NT2/D1 (cell line): ENCODE results near the gene KIAA0319L.
A peak's percentile ranks its signal among the peaks of the same experiment; 100 is the strongest.

Experiments used
- DNase-seq: peaks from one replicate; pipeline ENCODE4 v3.0.0-alpha.2; 2011; ENCODE audit warnings: low read depth, low spot score
- H3K27me3 ChIP-seq: 2 replicates; pipeline ENCODE4 v1.6.0; 2011; ENCODE audit warnings: mild to moderate bottlenecking; ENCODE audit not compliant: insufficient read length, insufficient read depth
- H3K36me3 ChIP-seq: 2 replicates; pipeline ENCODE4 v1.6.1; 2011; ENCODE audit warnings: mild to moderate bottlenecking, low read length, mixed read lengths; ENCODE audit not compliant: insufficient read depth, insufficient read length
- H3K4me1 ChIP-seq: 2 replicates; pipeline ENCODE4 v1.5.1; 2011; ENCODE audit not compliant: insufficient read depth, insufficient read length
- H3K4me3 ChIP-seq: 2 replicates; pipeline ENCODE4 v1.5.1; 2011; ENCODE audit warnings: low read depth; ENCODE audit not compliant: insufficient read length
- H3K9ac ChIP-seq: 2 replicates; pipeline ENCODE4 v1.6.0; 2011; ENCODE audit warnings: low read depth; ENCODE audit not compliant: insufficient read length
- H3K9me3 ChIP-seq: 2 replicates; pipeline ENCODE4 v1.5.1; 2011; ENCODE audit warnings: mild to moderate bottlenecking, low read length; ENCODE audit not compliant: insufficient read depth
- SUZ12 ChIP-seq: IDR thresholded peaks from 2 replicates; pipeline ENCODE4 v1.6.1; 2011; ENCODE audit not compliant: insufficient read length, insufficient read depth; ENCODE audit errors: extremely low read depth
- YY1 ChIP-seq: IDR thresholded peaks from 2 replicates; pipeline ENCODE4 v1.6.1; 2011; ENCODE audit not compliant: insufficient read length, insufficient read depth
- ZNF274 ChIP-seq: IDR thresholded peaks from 2 replicates; pipeline ENCODE4 v1.6.1; 2011; ENCODE audit warnings: mild to moderate bottlenecking, low read depth, low read length

KIAA0319L gene

DNA sequence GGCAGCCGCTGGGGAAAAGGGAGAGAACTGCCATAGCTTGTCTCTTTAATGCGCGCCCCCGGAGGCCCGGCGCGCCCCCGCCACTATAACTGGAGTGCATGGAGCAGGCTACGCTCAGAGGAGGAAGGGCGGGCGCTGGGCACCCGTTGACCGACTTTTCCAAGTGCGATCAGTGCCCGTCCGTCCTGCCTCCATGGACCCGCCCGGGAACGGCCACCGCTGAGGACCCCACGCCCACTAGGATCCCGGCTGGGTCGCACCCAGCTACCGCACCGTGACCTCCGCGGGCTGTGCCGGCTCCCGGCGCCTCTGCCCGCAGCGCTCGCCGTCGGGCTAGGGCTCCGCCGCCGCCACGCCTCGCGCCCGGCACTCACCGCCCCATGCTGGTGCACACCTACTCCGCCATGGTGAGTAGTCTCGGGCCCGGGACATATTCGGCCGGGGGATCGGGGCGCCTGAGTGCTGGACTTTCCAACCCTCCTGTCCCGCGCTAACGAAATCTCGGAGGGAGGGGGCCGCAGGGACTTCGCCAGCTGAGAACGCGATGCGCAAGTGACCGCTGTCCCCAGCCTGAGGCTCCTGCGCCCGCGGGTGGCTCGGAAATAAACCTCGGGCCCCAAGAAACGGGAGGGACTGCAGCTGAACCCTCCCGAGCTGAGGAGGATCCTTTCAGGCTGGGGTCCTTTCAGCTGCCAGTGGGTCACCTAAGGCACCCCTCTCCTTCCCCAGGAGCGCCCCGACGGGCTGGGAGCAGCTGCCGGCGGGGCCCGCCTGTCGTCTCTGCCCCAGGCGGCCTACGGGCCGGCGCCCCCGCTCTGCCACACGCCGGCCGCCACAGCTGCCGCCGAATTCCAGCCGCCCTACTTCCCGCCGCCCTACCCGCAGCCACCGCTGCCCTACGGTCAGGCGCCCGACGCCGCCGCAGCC lies 16.3 kb upstream of the KIAA0319L start, which contains the start of gene TFAP2E:
TSS of gene TFAP2E (plus strand) at position 117 of the 927 bp plus-strand sequence. CDS start at position 381, 264 bp downstream.
- H3K4me1 ChIP-seq = peaks cover 17% of the 10 kb centered on the region
- H3K9ac ChIP-seq = peak within 1 kb of the TSS; percentile 74
- H3K9me3 ChIP-seq = no peaks in the 10 kb centered on the region
- H3K27me3 ChIP-seq = peaks cover 77% of the 10 kb centered on the region
- no peak for DNase-seq
- TF ChIP-seq YY1 (no peak), SUZ12 (peak; percentile 65)
- peak within 1 kb of the TSS; percentile 70 for H3K4me3 ChIP-seq
- no peaks in the 10 kb centered on the region for H3K36me3 ChIP-seq

DNA sequence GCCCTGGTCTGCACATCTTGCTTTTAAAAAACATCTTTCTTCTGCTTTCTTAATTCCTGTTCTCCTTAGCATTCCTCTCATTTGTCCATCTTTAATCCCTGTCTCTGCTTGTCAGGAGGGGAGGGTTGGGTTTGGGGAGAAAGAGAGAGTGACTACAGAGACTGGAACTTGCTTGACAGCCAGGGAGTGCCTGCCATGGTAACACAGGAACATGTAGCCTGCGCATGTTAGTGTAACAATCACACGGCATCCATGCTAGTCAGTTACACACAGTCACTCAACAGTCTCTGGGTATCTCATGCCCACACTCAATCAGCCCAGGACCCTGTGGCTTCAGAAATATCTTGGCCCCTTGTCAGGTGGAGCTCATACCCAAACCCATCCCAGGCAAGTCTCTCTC lies 15.1 kb upstream of the KIAA0319L start:
- Histone ChIP-seq H3K9me3 (no peaks in the 10 kb centered on the region), H3K4me1 (peaks cover 18% of the 10 kb centered on the region), H3K9ac (no peak overlapping the region), H3K27me3 (peaks cover 72% of the 10 kb centered on the region), H3K36me3 (no peaks in the 10 kb centered on the region), H3K4me3 (no peak overlapping the region)
- TF ChIP-seq YY1 (no peak), ZNF274 (no peak), SUZ12 (no peak)
- no peak for DNase-seq

DNA sequence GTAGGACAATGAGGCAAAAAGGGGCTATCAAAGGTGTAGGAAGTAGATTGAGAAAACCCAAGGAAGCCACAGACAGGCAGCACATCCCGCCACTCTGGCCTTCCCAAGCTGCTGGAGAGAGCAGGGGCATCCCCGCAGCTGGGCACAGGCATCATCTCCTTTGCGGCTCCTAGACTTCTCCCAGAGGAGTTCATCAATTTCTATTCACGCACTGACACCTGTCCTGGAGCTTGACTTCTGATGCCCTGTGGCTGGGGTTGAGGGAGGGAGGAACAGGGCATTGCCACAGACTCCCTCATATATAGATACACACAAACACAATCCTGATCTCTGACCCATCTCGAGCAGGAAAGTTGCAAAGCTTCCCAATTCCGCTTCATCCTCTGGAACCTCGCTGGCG lies 14.1 kb upstream of the KIAA0319L start:
- TF ChIP-seq ZNF274 = no peak
- Histone ChIP-seq H3K9ac (no peak overlapping the region), H3K4me3 (no peak overlapping the region), H3K4me1 (peaks cover 17% of the 10 kb centered on the region), H3K9me3 (no peaks in the 10 kb centered on the region), H3K36me3 (peaks cover 10% of the 10 kb centered on the region), H3K27me3 (peaks cover 63% of the 10 kb centered on the region)
- DNase-seq = no peak

DNA sequence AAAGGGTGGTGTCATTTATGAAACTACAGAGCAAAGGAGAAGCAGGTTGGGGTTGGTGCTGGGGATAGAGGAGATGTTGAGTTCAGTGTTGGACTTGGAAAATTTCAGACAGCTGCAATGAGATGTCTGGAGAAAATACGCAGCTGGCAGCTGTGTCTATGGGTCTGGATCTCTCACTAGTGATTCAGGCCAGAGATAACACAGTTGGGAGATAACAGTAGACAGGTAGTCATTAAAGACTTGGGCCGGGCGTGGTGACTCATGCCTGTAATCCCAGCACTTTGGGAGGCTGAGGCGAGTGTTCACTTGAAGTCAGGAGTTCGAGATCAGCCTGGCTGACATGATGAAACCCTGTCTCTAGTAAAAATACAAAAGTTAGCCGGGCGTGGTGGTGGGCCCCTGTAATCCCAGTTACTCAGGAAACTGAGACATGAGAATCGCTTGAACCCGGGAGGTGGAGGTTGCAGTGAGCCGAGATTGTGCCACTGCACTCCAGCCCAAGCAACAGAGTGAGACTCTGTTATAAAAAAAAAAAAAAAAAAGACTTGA lies 13.5 kb upstream of the KIAA0319L start:
- no peaks in the 10 kb centered on the region for H3K9me3 ChIP-seq
- H3K36me3 ChIP-seq = peaks cover 16% of the 10 kb centered on the region
- H3K27me3 ChIP-seq = peaks cover 57% of the 10 kb centered on the region
- no peak overlapping the region for H3K9ac ChIP-seq
- H3K4me3 ChIP-seq = no peak overlapping the region
- no peak for DNase-seq
- no peak for TF ChIP-seq ZNF274
- TF ChIP-seq SUZ12 = no peak
- TF ChIP-seq YY1 = no peak
- peaks cover 12% of the 10 kb centered on the region for H3K4me1 ChIP-seq

DNA sequence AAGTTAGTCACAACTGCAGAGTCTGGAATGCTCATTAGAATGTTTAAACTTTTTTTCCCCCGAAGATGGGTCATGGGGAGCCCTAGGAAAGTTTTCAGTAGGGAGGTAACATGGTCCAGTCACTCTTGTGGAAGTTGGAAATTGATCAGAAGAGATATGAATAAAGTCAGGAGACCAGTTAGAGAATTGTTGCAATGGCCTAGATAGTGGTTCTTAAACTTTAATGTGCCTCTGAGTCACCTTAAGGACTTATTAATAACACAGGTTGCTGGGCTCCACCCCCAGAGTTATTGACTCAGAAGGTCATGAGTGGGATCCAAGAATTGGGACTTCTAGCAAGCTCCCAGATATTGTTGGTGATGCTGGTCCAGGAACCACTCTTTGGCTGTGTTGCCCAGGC lies 12.7 kb upstream of the KIAA0319L start:
- H3K27me3 ChIP-seq = peaks cover 49% of the 10 kb centered on the region
- H3K36me3 ChIP-seq = peaks cover 22% of the 10 kb centered on the region
- no peak overlapping the region for H3K4me3 ChIP-seq
- DNase-seq = no peak
- TF ChIP-seq ZNF274 (no peak), YY1 (no peak), SUZ12 (no peak)
- H3K4me1 ChIP-seq = peaks cover 16% of the 10 kb centered on the region
- H3K9ac ChIP-seq = no peak overlapping the region
- H3K9me3 ChIP-seq = no peaks in the 10 kb centered on the region

DNA sequence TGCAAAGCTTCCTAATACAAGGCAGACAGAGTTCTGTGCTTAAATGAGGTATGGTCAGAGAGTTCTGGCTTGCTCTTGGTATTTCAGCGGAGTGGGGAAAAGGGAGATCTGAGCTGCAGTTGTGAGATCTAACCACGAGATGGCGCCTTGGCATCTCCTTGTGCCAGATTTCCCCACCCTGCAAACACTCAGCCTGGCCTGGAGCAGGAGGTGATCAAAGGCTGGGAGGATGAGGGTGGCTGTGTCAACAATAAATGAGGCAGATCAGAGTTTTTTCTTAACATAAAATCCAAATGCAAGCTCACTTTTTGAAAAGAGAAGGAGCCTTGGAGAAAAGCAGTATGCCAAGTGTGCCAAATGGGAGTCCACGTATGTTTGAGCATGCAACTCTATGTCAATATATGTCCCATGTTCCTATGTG lies 11.8 kb upstream of the KIAA0319L start:
- peak; percentile 78 for DNase-seq
- H3K9ac ChIP-seq = peak overlapping the region; percentile 24
- no peak for TF ChIP-seq ZNF274
- no peak for TF ChIP-seq YY1
- TF ChIP-seq SUZ12 = no peak
- H3K9me3 ChIP-seq = no peaks in the 10 kb centered on the region
- peaks cover 32% of the 10 kb centered on the region for H3K36me3 ChIP-seq
- H3K4me3 ChIP-seq = no peak overlapping the region
- peaks cover 40% of the 10 kb centered on the region for H3K27me3 ChIP-seq
- peaks cover 18% of the 10 kb centered on the region for H3K4me1 ChIP-seq

DNA sequence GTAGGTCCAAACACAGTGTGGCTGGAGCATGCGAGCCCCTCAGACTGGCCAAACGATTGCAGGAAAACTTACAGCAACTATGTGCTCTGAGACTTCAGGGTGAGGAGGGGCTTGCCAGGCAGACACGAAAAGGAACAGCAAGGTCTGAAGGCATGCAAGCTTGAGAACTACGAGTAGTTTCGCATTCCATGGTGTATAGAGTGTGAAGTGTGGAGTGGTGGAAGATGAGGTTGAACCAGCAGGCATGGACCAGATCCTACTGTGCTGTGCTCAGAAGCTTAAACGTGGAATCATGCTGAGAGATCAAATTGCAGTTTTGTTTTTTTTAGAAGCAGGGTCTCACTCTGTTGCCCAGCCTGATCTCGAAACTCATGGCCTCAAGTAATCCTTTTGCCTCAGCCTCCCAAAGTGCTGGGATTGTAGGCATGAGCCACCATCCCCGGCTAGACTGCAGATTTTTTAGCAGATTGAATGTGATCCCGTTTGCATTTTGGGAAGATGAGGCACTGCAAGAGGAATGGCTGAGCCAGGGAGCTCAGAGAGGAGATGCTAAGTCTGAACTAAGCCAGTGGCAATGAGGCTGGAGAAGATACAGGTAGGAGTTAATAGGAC lies 10.8 kb upstream of the KIAA0319L start:
- no peak for TF ChIP-seq YY1
- no peak for TF ChIP-seq SUZ12
- no peak for TF ChIP-seq ZNF274
- Histone ChIP-seq H3K36me3 (peaks cover 41% of the 10 kb centered on the region), H3K9me3 (no peaks in the 10 kb centered on the region), H3K4me1 (peaks cover 20% of the 10 kb centered on the region), H3K27me3 (peaks cover 31% of the 10 kb centered on the region), H3K9ac (no peak overlapping the region), H3K4me3 (no peak overlapping the region)
- DNase-seq = no peak
